ENCODE measurements around the gene DCST2.

The DCST2 gene

DNA sequence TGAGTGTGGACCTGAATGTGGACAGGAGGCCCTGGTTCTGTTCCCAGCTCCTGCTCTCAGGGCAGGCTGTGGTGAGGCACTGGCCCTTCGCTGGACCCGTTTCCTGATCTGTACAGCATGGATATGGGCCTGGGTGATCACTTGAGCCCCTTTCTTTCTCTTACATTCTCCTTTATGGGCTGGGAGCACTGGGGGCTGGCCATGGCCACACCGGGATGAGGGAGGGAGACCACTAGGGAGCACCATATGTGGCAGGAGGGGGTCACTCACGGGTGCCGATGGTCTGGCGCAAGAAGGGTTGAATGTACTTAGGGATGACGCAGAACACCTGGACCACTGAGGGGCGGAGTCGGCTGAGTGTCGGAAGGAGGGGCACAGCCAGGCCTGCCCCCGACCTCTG lies 2.7 kb downstream of the DCST2 start:
- no peak for FAIRE-seq

DNA sequence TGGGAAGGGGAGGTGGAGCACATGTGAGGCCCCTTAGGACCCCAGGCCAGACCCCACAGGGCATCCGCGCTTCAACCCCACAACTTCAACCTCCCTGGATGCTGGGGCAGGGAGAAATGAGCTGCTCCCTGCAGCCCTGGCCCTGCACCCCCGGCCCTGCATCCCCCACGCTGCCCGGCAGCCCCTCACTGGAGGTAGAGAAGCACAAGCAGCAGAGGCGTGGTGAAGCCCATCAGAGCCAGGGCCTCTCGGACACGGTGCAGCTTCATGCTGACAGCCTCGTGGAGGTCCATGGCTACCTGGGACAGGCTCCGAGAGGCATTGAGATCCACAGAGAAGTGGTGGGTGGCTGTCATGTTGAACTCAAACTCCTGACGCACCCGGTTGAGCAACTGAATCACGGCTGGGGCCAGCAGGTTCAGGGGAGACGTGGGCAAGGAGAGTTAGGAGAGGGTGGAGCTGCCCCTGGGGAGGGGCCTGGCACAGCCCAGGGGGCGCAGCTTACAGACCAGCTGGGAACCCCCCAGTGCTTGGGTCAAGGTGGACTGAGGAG lies 3.3 kb downstream of the DCST2 start:
- FAIRE-seq (no peak), DNase-seq (ENCODE audit: extremely low spot score, insufficient read length, low read depth) (no peak)

More for the DNA sequence above, 2.7 kb downstream of the DCST2 start:
- no peak for DNase-seq (ENCODE audit: extremely low spot score, insufficient read length, low read depth)

DNA sequence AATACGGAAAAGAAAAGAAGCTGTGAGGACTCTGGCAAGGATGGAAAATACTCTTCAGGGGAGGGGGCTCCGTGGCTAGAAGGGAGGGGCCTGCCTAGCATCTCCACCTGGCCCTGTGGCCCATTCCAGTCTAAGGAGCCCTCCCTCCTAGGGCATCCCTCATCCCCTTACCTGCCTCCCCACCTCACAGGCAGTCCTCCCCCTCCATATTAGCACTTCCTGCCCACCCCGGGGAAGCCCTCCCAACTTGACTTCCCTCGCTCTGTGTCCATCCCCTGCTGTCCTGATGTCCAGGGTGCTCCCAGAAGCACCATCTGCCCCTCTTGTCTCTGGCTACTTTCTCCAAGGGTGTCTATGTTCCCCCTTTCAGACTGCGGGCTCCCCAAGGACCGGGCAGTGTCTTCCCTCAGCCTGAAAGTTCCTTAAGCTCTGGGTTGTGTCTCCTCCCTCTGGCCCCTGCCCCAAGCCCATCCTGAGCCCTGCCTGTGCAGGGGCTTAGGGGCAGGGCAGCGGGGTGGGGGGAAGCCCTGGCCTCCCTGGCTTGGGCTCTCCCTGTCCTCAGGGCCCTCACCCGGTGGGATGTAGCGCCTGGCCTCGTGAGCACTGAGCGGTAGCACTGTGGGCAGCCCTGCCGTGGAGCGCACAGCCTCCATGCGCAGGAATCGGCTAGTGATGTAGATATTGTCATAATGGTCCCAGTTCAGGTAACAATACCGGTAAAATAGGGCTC lies 3.9 kb downstream of the DCST2 start:
- no peak for DNase-seq (ENCODE audit: extremely low spot score, insufficient read length, low read depth)
- no peak for FAIRE-seq

DNA sequence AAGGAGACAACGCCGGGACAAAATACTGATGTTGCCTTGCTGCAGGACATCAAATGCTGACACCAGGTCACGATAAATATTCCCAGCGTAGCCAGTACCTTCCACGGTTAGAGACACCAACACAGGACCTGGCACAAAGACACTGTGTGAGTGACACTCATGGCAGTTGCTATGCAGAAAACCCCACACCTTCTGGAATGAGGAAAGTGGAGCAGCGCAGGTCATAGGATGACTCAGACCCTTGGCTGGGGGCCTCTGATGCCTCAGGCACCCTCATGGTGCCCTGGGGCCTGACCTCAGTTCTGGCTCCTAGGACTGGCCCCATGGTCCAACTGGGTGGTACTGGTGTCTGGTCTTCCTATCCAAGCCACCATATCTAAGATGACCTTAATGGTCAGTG lies 7.0 kb downstream of the DCST2 start:
- FAIRE-seq (no peak), DNase-seq (ENCODE audit: extremely low spot score, insufficient read length, low read depth) (no peak)

- no peak for DNase-seq (ENCODE audit: extremely low spot score, insufficient read length, low read depth)
- FAIRE-seq: no peak
These were observed 7.4 kb downstream of the DCST2 start for GRCh38 chr1:155026154-155026553.

GRCh38 chr1:155024315-155024714 lies 9.3 kb downstream of the DCST2 start:
- no peak for DNase-seq (ENCODE audit: extremely low spot score, insufficient read length, low read depth)
- no peak for FAIRE-seq

GRCh38 chr1:155023627-155024026 lies 10.0 kb downstream of the DCST2 start:
- no peak for FAIRE-seq
- DNase-seq (ENCODE audit: extremely low spot score, insufficient read length, low read depth): no peak

DNA sequence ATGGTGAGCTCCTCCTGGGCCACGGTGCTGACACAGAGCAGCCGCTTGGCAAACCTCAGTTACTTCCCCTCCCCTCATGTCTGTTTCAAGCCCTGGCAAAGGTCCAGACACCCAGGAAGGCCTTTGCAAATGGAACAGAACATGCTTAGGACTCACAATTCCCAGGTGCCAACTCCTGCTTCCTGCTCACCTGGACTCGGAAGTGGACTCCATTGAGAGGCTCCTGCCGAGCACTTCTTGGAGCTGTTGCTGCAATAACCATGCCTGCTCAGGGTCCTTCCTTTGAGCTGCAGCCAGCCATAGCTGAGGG lies 10.7 kb downstream of the DCST2 start:
- FAIRE-seq: no peak

GRCh38 chr1:155022136-155022926 lies 11.2 kb downstream of the DCST2 start:
- FAIRE-seq (no peak), DNase-seq (ENCODE audit: extremely low spot score, insufficient read length, low read depth) (no peak)

More for the DNA sequence above, 10.7 kb downstream of the DCST2 start:
- no peak for DNase-seq (ENCODE audit: extremely low spot score, insufficient read length, low read depth)

DNA sequence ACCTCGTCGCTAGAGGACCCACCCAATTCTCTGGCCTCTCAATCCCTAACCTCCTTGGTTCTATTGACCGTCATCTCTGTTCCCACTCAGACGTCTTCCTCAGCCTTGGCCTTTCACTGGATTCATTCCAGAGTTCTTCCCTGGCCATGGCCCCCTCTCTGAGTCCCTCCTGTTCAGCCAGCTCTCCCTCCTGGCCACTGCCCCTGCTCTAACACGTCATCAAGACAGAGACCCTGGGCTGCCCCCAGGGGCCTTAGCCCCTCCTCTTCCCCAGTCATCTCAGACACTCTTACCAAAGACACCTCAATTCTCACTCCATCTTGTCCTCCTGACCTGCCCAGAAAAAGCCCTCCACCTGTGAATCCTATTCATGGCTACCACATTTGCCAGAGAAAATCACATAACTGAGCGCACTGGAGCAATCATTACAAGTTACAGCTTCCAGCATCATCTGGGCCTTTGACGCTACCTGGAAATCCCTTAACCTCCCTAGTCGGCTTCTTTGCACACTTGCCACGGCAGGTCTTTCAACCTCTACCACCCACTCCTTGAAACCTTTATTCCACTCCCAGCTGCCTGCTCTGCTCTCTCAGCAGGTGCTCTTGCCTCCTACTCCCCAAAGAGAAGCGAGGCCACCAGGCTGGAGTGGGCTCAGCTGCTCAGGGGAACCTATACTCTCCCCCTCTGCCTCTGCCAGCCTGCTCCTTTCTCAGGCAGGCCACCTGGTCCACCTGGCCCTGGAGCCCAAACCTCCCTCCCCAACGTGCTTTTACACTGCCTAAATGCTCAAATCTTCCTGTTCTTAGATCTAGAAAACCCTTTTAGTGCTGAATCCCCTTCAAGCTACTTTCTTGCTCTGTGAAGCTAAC lies 14.0 kb downstream of the DCST2 start:
- no peak for DNase-seq (ENCODE audit: extremely low spot score, insufficient read length, low read depth)
- no peak for FAIRE-seq

GRCh38 chr1:155018617-155019348 lies 14.8 kb downstream of the DCST2 start:
- no peak for FAIRE-seq
- DNase-seq (ENCODE audit: extremely low spot score, insufficient read length, low read depth): no peak

- DNase-seq (ENCODE audit: extremely low spot score, insufficient read length, low read depth) (no peak), FAIRE-seq (no peak)
These were observed 15.7 kb downstream of the DCST2 start for GRCh38 chr1:155017946-155018316.

DNA sequence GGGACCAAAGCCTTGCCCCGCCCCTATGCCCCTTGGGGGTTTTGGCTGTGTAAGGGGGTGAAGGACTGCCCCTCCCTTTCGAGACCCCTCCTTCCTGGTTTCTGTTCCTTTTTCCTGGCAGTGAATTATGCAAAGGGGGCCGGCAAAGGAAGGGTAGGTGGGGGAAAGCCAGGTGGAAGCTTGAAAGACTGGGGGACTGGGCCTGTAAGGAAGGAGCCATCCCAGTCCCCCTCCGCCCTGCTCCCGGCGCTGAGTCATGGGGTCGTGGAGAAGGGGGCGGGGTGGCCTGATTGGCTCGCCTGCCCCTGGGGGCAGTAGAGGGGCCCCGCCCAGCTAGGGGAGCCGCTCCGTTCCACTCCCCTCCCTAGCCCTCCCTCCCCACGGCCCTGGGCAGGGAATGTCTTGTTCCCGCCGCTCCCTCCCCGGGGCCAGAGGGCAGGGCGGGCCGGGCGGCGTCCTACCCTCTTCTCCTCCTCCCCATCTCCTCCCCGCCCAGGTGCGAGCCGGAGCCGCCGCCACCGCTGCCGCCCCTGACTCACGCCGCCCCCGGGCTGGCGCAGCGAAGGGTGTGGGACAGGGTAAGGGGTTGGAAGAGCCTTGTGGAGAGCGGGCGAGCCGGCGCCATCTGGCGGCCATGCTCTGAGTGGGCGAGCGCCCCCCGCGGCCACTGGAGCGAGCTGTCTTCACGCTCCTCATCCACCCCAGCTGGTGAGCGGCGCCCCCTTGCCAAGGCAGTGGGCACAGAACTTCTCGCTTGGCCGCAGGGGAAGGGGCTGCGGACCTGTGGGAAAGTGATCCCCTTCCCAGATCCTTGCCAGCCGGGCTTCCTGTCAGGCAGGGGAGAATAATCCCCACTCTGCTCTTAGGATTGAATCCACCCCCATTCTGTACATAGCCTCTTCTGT lies 16.3 kb downstream of the DCST2 start:
- FAIRE-seq: peak; percentile 84
- peak; percentile 78 for DNase-seq (ENCODE audit: extremely low spot score, insufficient read length, low read depth)

DNA sequence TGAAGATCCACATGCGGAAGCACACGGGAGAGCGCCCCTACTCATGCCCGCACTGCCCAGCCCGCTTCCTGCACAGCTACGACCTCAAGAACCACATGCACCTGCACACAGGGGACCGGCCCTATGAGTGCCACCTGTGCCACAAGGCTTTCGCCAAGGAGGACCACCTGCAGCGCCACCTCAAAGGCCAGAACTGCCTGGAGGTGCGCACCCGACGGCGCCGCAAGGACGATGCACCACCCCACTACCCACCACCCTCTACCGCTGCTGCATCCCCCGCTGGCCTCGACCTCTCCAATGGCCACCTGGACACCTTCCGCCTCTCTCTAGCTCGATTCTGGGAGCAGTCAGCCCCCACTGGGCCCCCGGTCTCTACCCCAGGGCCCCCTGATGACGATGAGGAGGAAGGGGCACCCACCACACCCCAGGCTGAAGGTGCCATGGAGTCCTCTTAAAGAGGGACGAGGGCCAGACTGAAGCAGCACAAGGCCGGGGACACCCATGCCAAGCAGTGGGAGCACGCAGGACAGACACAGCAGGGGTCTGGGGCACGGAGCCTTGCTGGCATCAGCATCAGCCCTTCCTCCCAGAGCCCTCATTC lies 17.2 kb downstream of the DCST2 start:
- no peak for DNase-seq (ENCODE audit: extremely low spot score, insufficient read length, low read depth)
- FAIRE-seq: no peak

GRCh38 chr1:155015527-155016230 lies 17.9 kb downstream of the DCST2 start:
- no peak for DNase-seq (ENCODE audit: extremely low spot score, insufficient read length, low read depth)
- FAIRE-seq: no peak

DNA sequence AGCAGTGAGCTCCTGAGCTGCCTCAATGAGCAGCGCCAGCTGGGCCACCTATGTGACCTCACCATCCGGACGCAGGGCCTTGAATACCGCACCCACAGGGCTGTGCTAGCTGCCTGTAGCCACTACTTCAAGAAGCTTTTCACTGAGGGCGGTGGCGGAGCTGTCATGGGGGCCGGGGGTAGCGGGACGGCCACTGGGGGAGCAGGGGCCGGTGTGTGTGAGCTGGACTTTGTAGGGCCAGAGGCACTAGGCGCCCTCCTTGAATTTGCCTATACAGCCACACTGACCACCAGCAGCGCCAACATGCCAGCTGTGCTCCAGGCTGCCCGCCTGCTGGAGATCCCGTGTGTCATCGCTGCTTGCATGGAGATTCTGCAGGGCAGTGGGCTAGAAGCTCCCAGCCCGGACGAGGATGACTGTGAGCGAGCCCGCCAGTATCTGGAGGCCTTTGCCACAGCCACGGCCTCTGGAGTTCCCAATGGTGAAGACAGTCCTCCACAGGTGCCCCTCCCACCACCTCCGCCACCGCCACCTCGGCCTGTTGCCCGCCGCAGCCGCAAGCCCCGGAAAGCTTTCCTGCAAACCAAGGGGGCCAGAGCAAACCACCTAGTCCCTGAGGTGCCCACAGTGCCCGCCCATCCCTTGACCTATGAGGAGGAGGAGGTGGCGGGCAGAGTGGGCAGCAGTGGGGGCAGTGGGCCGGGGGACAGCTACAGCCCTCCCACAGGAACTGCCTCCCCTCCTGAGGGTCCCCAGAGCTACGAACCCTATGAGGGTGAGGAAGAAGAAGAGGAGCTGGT lies 18.7 kb downstream of the DCST2 start:
- DNase-seq (ENCODE audit: extremely low spot score, insufficient read length, low read depth): no peak
- no peak for FAIRE-seq

DNA sequence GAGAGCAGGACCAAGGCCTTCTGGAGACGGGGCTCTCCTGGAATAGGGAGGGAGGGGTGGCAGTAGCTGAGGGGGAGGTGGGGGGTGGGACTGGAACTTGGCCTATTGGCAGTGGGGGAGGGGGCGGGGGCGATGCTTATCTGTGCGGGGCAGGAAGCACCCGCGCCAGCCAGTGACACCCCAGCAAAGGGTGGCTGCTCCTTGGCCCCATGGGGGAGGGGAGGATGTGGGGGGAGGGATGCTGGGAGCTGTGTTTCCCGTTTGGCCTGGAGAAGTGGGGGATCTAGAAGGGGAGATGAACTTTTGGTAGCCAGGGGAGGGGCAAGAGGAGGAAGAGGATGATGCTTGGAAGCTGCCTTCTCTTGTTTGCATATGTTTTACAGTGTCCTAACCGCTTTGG lies 19.9 kb downstream of the DCST2 start:
- no peak for DNase-seq (ENCODE audit: extremely low spot score, insufficient read length, low read depth)
- no peak for FAIRE-seq
